GM23338 (cell line): Measurements from ENCODE around the gene GAB2. TPM values are rescaled to one million over a fixed set of nuclear protein-coding genes. Genes with fewer than 3 reads are reported as not detected.

Experiments used
- ATAC-seq: fragments of 200-7000 bp; cut with Tn5 transposase; 3 replicates; pipeline ENCODE4 v1.9.1; 2020
- DNase-seq: peaks from one replicate; pipeline ENCODE4 v3.0.0-alpha.2; 2015; ENCODE audit warnings: low spot score
- H2AFZ ChIP-seq: fragments of 200-600 bp; sonication (generic); 2 replicates; pipeline ENCODE4 v1.8.0; 2016; ENCODE audit warnings: antibody characterized with exemption, mild to moderate bottlenecking, moderate library complexity
- H3F3A ChIP-seq: fragments of 200-600 bp; sonication (generic); replicated peaks from 2 replicates; pipeline ENCODE4 v1.8.0; 2017; ENCODE audit warnings: antibody characterized with exemption, mixed run types, low read depth
- H3K27ac ChIP-seq: fragments of 200-600 bp; sonication (generic); 2 replicates; pipeline ENCODE4 v1.6.1; 2016; ENCODE audit warnings: low read depth
- H3K27me3 ChIP-seq: fragments of 200-600 bp; sonication (generic); 2 replicates; pipeline ENCODE4 v1.8.0; 2016; ENCODE audit warnings: mild to moderate bottlenecking, mixed run types, moderate library complexity; ENCODE audit not compliant: insufficient read depth
- H3K36me3 ChIP-seq: fragments of 200-600 bp; sonication (generic); 2 replicates; pipeline ENCODE4 v1.8.0; 2016; ENCODE audit warnings: mild to moderate bottlenecking; ENCODE audit not compliant: insufficient read depth
- H3K4me1 ChIP-seq: fragments of 200-600 bp; sonication (generic); 2 replicates; pipeline ENCODE4 v1.8.0; 2016; ENCODE audit warnings: mild to moderate bottlenecking, moderate library complexity; ENCODE audit not compliant: insufficient read depth
- H3K4me2 ChIP-seq: fragments of 200-600 bp; sonication (generic); 2 replicates; pipeline ENCODE4 v1.7.1; 2017; ENCODE audit warnings: mixed run types
- H3K4me3 ChIP-seq: fragments of 200-600 bp; sonication (generic); 2 replicates; pipeline ENCODE4 v1.6.1; 2016; ENCODE audit warnings: mixed run types
- H3K79me2 ChIP-seq: fragments of 200-600 bp; sonication (generic); replicated peaks from 2 replicates; pipeline ENCODE4 v1.8.0; 2017; ENCODE audit warnings: mild to moderate bottlenecking; ENCODE audit not compliant: insufficient read depth
- H3K9me2 ChIP-seq: fragments of 200-600 bp; sonication (generic); 2 replicates; pipeline ENCODE4 v1.8.0; 2017; ENCODE audit not compliant: insufficient read depth
- H4K20me1 ChIP-seq: fragments of 200-600 bp; sonication (generic); replicated peaks from 2 replicates; pipeline ENCODE4 v1.8.0; 2017; ENCODE audit warnings: mild to moderate bottlenecking; ENCODE audit not compliant: insufficient read depth
- H3K27ac Mint-ChIP-seq: 2 replicates; pipeline ENCODE4 v1.8.0; 2020; ENCODE audit warnings: inconsistent platforms, mild to moderate bottlenecking, moderate library complexity, mixed read lengths
- H3K27me3 Mint-ChIP-seq: 3 replicates; pipeline ENCODE4 v1.8.0; 2022; ENCODE audit warnings: low read depth, mild to moderate bottlenecking, moderate library complexity, mixed read lengths, inconsistent platforms; ENCODE audit not compliant: insufficient read depth, poor library complexity
- H3K36me3 Mint-ChIP-seq: 3 replicates; pipeline ENCODE4 v1.8.0; 2021; ENCODE audit warnings: low read depth, mild to moderate bottlenecking, inconsistent platforms, moderate library complexity, mixed read lengths
- H3K4me1 Mint-ChIP-seq: 3 replicates; pipeline ENCODE4 v1.8.0; 2020; ENCODE audit warnings: mild to moderate bottlenecking, inconsistent platforms, mixed read lengths
- H3K4me3 Mint-ChIP-seq: 3 replicates; pipeline ENCODE4 v1.8.0; 2021; ENCODE audit warnings: moderate library complexity, mild to moderate bottlenecking, inconsistent platforms, mixed read lengths
- H3K9me3 Mint-ChIP-seq: 3 replicates; pipeline ENCODE4 v1.8.0; 2020; ENCODE audit warnings: moderate library complexity, mild to moderate bottlenecking, inconsistent platforms, mixed read lengths
- EZH2 ChIP-seq: fragments of 200-600 bp; sonication (generic); IDR thresholded peaks from one replicate; pipeline ENCODE4 v1.8.0; 2017; ENCODE audit warnings: antibody characterized with exemption, mild to moderate bottlenecking, low read depth; ENCODE audit not compliant: unreplicated experiment
- NANOG ChIP-seq: IDR thresholded peaks from 2 replicates; pipeline ENCODE4 v1.6.1; 2016; ENCODE audit warnings: antibody characterized with exemption, borderline replicate concordance
- POLR2AphosphoS5 ChIP-seq: IDR thresholded peaks from 2 replicates; pipeline ENCODE4 v1.6.1; 2016; ENCODE audit warnings: antibody characterized with exemption, low read depth
- STAT1 ChIP-seq: IDR thresholded peaks from one replicate; pipeline ENCODE4 v1.6.1; 2016; ENCODE audit warnings: antibody characterized with exemption; ENCODE audit not compliant: unreplicated experiment
- ZNF114 ChIP-seq: fragments of 250-450 bp; sonication (Bioruptor Pico); IDR thresholded peaks from 2 replicates; pipeline ENCODE4 v1.5.0; 2020; ENCODE audit warnings: mild to moderate bottlenecking, moderate library complexity
- ZNF331 ChIP-seq: fragments of 250-450 bp; sonication (Bioruptor Pico); IDR thresholded peaks from 2 replicates; pipeline ENCODE4 v1.5.0; 2020; ENCODE audit warnings: low read depth, mild to moderate bottlenecking, moderate library complexity
- polyA plus RNA-seq: library from polyadenylated mRNA; unstranded; fragments of >200 nt; fragmentation: Nextera tagmentation; extraction: Ambion mirVana; gene quantifications from 2 replicates; pipeline ENCODE4 v1.2.1, GENCODE V29; 2016
- total RNA-seq: library from RNA; depleted of rRNA; stranded (reverse); fragments of >200 nt; shearing (Covaris generic); gene quantifications from 2 replicates; pipeline ENCODE4 v1.2.3, GENCODE V29; 2014
- TF ChIP-seq, protein P1 (sequence below): IDR thresholded peaks from one replicate; pipeline ENCODE4 v1.6.1; 2018; ENCODE audit warnings: antibody characterized with exemption; ENCODE audit not compliant: unreplicated experiment
- TF ChIP-seq, protein P2 (sequence below): fragments of 250-450 bp; sonication (Bioruptor Pico); IDR thresholded peaks from 2 replicates; pipeline ENCODE4 v1.5.0; 2020; ENCODE audit warnings: mild to moderate bottlenecking, moderate library complexity
- TF ChIP-seq, protein P3 (sequence below), 2 experiments: fragments of 200-600 bp in 1 of 2; sonication (generic) in 1 of 2; conservative IDR thresholded peaks; 2 replicates each; pipeline versions ENCODE4 v1.5.1 to v1.6.1; 2016 to 2017; ENCODE audit warnings: antibody characterized with exemption in 2 of 2, low read depth in 2 of 2, mild to moderate bottlenecking in 2 of 2, moderate library complexity in 1 of 2

Gene GAB2
- total and polyA plus RNA-seq, 2 experiments from 2014 or later = 2.0 to 10.8 TPM

DNA sequence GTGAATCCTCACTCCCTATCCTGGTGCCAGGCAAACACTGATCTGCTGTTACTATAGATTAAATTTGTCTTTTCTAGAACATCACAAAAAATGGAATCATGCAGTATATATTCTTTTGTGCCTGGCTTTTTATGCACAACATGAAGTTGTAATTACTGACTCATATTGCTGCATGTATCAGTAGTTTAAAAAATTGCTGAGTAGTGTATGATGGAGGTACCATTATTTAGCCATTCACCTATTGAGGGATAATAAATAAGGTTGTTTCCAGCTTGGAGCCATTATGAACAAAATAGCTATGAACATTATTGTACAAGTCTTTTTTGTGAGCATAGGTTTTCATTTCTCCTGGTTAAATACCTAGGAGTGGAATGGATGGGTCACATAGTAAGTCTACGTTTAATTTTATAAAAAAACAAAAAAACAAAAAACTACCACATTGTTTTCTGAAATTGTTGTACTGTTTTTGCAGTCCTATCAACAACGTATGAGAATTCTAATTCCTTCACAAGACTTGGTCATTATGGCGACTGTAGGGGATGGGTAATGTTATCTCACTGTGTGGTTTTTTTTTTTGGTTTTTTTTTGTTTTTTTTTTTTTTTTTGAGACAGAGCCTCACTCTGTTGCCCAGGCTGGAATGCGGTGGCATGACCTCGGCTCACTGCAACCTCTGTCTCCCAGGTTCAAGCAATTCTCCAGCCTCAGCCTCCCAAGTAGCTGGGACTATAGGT lies 117.3 kb downstream of the GAB2 start:
- no peaks in the 10 kb centered on the region for H3K36me3 Mint-ChIP-seq
- no peak for TF ChIP-seq EZH2
- TF ChIP-seq ZNF114 = no peak
- TF ChIP-seq STAT1 = no peak
- no peak for TF ChIP-seq POLR2AphosphoS5
- no peak for TF ChIP-seq ZNF331 (CRISPR knock-in tag)
- TF ChIP-seq NANOG = no peak
- TF ChIP-seq, protein P1, sequence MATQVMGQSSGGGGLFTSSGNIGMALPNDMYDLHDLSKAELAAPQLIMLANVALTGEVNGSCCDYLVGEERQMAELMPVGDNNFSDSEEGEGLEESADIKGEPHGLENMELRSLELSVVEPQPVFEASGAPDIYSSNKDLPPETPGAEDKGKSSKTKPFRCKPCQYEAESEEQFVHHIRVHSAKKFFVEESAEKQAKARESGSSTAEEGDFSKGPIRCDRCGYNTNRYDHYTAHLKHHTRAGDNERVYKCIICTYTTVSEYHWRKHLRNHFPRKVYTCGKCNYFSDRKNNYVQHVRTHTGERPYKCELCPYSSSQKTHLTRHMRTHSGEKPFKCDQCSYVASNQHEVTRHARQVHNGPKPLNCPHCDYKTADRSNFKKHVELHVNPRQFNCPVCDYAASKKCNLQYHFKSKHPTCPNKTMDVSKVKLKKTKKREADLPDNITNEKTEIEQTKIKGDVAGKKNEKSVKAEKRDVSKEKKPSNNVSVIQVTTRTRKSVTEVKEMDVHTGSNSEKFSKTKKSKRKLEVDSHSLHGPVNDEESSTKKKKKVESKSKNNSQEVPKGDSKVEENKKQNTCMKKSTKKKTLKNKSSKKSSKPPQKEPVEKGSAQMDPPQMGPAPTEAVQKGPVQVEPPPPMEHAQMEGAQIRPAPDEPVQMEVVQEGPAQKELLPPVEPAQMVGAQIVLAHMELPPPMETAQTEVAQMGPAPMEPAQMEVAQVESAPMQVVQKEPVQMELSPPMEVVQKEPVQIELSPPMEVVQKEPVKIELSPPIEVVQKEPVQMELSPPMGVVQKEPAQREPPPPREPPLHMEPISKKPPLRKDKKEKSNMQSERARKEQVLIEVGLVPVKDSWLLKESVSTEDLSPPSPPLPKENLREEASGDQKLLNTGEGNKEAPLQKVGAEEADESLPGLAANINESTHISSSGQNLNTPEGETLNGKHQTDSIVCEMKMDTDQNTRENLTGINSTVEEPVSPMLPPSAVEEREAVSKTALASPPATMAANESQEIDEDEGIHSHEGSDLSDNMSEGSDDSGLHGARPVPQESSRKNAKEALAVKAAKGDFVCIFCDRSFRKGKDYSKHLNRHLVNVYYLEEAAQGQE = no peak
- TF ChIP-seq, protein P2, sequence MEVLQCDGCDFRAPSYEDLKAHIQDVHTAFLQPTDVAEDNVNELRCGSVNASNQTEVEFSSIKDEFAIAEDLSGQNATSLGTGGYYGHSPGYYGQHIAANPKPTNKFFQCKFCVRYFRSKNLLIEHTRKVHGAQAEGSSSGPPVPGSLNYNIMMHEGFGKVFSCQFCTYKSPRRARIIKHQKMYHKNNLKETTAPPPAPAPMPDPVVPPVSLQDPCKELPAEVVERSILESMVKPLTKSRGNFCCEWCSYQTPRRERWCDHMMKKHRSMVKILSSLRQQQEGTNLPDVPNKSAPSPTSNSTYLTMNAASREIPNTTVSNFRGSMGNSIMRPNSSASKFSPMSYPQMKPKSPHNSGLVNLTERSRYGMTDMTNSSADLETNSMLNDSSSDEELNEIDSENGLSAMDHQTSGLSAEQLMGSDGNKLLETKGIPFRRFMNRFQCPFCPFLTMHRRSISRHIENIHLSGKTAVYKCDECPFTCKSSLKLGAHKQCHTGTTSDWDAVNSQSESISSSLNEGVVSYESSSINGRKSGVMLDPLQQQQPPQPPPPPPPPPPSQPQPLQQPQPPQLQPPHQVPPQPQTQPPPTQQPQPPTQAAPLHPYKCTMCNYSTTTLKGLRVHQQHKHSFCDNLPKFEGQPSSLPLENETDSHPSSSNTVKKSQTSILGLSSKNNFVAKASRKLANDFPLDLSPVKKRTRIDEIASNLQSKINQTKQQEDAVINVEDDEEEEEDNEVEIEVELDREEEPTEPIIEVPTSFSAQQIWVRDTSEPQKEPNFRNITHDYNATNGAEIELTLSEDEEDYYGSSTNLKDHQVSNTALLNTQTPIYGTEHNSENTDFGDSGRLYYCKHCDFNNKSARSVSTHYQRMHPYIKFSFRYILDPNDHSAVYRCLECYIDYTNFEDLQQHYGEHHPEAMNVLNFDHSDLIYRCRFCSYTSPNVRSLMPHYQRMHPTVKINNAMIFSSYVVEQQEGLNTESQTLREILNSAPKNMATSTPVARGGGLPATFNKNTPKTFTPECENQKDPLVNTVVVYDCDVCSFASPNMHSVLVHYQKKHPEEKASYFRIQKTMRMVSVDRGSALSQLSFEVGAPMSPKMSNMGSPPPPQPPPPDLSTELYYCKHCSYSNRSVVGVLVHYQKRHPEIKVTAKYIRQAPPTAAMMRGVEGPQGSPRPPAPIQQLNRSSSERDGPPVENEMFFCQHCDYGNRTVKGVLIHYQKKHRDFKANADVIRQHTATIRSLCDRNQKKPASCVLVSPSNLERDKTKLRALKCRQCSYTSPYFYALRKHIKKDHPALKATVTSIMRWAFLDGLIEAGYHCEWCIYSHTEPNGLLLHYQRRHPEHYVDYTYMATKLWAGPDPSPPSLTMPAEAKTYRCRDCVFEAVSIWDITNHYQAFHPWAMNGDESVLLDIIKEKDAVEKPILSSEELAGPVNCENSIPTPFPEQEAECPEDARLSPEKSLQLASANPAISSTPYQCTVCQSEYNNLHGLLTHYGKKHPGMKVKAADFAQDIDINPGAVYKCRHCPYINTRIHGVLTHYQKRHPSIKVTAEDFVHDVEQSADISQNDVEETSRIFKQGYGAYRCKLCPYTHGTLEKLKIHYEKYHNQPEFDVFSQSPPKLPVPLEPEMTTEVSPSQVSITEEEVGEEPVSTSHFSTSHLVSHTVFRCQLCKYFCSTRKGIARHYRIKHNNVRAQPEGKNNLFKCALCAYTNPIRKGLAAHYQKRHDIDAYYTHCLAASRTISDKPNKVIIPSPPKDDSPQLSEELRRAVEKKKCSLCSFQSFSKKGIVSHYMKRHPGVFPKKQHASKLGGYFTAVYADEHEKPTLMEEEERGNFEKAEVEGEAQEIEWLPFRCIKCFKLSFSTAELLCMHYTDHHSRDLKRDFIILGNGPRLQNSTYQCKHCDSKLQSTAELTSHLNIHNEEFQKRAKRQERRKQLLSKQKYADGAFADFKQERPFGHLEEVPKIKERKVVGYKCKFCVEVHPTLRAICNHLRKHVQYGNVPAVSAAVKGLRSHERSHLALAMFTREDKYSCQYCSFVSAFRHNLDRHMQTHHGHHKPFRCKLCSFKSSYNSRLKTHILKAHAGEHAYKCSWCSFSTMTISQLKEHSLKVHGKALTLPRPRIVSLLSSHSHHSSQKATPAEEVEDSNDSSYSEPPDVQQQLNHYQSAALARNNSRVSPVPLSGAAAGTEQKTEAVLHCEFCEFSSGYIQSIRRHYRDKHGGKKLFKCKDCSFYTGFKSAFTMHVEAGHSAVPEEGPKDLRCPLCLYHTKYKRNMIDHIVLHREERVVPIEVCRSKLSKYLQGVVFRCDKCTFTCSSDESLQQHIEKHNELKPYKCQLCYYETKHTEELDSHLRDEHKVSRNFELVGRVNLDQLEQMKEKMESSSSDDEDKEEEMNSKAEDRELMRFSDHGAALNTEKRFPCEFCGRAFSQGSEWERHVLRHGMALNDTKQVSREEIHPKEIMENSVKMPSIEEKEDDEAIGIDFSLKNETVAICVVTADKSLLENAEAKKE (CRISPR knock-in tag) = no peak
- TF ChIP-seq, protein P3, sequence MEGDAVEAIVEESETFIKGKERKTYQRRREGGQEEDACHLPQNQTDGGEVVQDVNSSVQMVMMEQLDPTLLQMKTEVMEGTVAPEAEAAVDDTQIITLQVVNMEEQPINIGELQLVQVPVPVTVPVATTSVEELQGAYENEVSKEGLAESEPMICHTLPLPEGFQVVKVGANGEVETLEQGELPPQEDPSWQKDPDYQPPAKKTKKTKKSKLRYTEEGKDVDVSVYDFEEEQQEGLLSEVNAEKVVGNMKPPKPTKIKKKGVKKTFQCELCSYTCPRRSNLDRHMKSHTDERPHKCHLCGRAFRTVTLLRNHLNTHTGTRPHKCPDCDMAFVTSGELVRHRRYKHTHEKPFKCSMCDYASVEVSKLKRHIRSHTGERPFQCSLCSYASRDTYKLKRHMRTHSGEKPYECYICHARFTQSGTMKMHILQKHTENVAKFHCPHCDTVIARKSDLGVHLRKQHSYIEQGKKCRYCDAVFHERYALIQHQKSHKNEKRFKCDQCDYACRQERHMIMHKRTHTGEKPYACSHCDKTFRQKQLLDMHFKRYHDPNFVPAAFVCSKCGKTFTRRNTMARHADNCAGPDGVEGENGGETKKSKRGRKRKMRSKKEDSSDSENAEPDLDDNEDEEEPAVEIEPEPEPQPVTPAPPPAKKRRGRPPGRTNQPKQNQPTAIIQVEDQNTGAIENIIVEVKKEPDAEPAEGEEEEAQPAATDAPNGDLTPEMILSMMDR (conservative IDR thresholded peaks at IDR 0.05; ENCODE audit: low read depth in 2 of 2) = no peak
- H3K9me3 Mint-ChIP-seq = no peaks in the 10 kb centered on the region
- no peaks in the 10 kb centered on the region for H3K36me3 ChIP-seq
- 0 out of 2 replicates have a peak, but pooled peaks cover 3% of the 10 kb centered on the region for H3K9me2 ChIP-seq
- no peak overlapping the region for H3K27ac Mint-ChIP-seq
- no peak overlapping the region for H3K4me3 Mint-ChIP-seq
- H3K79me2 ChIP-seq = no peaks in the 10 kb centered on the region
- no peaks in the 10 kb centered on the region; the same call in 1 of the 2 replicates for H3K4me1 ChIP-seq
- no peak overlapping the region for H3K4me2 ChIP-seq
- H3F3A ChIP-seq = no peaks in the 10 kb centered on the region
- H3K27me3 ChIP-seq = no peaks in the 10 kb centered on the region
- ATAC-seq (no peak), DNase-seq (no peak)
- H3K27me3 Mint-ChIP-seq = no peaks in the 10 kb centered on the region
- H4K20me1 ChIP-seq = 0 out of 2 replicates have a peak, but pooled peaks cover 2% of the 10 kb centered on the region
- no peak overlapping the region for H2AFZ ChIP-seq
- H3K4me1 Mint-ChIP-seq = peaks cover 7% of the 10 kb centered on the region; the same call in 2 of the 3 replicates
- H3K27ac ChIP-seq = no peak overlapping the region
- no peak overlapping the region for H3K4me3 ChIP-seq
